Measurements from ENCODE around the gene MRTFA.

The MRTFA gene

GRCh38 chr22:40407831-40408717 lies 228.4 kb downstream of the MRTFA start:
- DNase-seq: no peak

GRCh38 chr22:40407021-40407761 lies 229.3 kb downstream of the MRTFA start:
- DNase-seq: no peak

GRCh38 chr22:40406063-40406890 lies 230.2 kb downstream of the MRTFA start:
- no peak for DNase-seq

GRCh38 chr22:40405178-40406062 lies 231.1 kb downstream of the MRTFA start:
- DNase-seq: no peak

GRCh38 chr22:40404251-40405177 lies 232.0 kb downstream of the MRTFA start:
- no peak for DNase-seq

- no peak for DNase-seq
These were observed 232.9 kb downstream of the MRTFA start for GRCh38 chr22:40403651-40404050.

- DNase-seq: no peak
These were observed 233.4 kb downstream of the MRTFA start for GRCh38 chr22:40403141-40403540.

GRCh38 chr22:40401981-40402406 lies 234.5 kb downstream of the MRTFA start:
- DNase-seq: no peak

GRCh38 chr22:40401532-40401931 lies 235.0 kb downstream of the MRTFA start:
- DNase-seq: no peak

GRCh38 chr22:40400159-40400558 lies 236.4 kb downstream of the MRTFA start:
- DNase-seq: peak; percentile 66 to 73

GRCh38 chr22:40399621-40400020 lies 236.9 kb downstream of the MRTFA start:
- DNase-seq: no peak

- no peak for DNase-seq
These were observed 239.1 kb downstream of the MRTFA start for GRCh38 chr22:40397396-40397795.

GRCh38 chr22:40396882-40397281 lies 239.6 kb downstream of the MRTFA start:
- no peak for DNase-seq

GRCh38 chr22:40395607-40396006 lies 240.9 kb downstream of the MRTFA start:
- DNase-seq: no peak

GRCh38 chr22:40394607-40395006 lies 241.9 kb downstream of the MRTFA start:
- DNase-seq: no peak

- DNase-seq: no peak
These were observed 243.9 kb downstream of the MRTFA start for GRCh38 chr22:40392618-40393017.

GRCh38 chr22:40391417-40391816 lies 245.1 kb downstream of the MRTFA start:
- no peak for DNase-seq

GRCh38 chr22:40388231-40388630 lies 248.3 kb downstream of the MRTFA start:
- DNase-seq: no peak

- DNase-seq: no peak
These were observed 248.8 kb downstream of the MRTFA start for GRCh38 chr22:40387746-40388145.

GRCh38 chr22:40385036-40385782 lies 251.3 kb downstream of the MRTFA start:
- peak; percentile 35 to 45 for DNase-seq

Measured in inflammatory macrophage treated with lipopolysaccharide for 1 hour (primary cell).